Right lobe of liver (tissue), 4 donors: ENCODE results near the gene HNRNPLL.

Experiments
- POLR2A ChIP-seq: fragments of 450-650 bp; IDR thresholded peaks from one replicate; pipeline ENCODE4 v1.6.1; 2017; ENCODE audit warnings: antibody characterized with exemption, mild to moderate bottlenecking
- TF ChIP-seq, protein P1 (sequence below), 4 donors: fragments of 200-600 bp in 3 of 4; fragments of 450-650 bp in 1 of 4; IDR thresholded peaks; one replicate each; pipeline versions ENCODE4 v1.5.1 to v1.8.0; 2016 to 2022; ENCODE audit warnings: antibody characterized with exemption in 4 of 4, mild to moderate bottlenecking in 2 of 4
- donor health status: DM: no; HTN: no; CAD: no.
- donor health status: DM: no; HTN: no; CAD: no.
- donor health status: DM: no; HTN: yes; CAD: no.

DNA sequence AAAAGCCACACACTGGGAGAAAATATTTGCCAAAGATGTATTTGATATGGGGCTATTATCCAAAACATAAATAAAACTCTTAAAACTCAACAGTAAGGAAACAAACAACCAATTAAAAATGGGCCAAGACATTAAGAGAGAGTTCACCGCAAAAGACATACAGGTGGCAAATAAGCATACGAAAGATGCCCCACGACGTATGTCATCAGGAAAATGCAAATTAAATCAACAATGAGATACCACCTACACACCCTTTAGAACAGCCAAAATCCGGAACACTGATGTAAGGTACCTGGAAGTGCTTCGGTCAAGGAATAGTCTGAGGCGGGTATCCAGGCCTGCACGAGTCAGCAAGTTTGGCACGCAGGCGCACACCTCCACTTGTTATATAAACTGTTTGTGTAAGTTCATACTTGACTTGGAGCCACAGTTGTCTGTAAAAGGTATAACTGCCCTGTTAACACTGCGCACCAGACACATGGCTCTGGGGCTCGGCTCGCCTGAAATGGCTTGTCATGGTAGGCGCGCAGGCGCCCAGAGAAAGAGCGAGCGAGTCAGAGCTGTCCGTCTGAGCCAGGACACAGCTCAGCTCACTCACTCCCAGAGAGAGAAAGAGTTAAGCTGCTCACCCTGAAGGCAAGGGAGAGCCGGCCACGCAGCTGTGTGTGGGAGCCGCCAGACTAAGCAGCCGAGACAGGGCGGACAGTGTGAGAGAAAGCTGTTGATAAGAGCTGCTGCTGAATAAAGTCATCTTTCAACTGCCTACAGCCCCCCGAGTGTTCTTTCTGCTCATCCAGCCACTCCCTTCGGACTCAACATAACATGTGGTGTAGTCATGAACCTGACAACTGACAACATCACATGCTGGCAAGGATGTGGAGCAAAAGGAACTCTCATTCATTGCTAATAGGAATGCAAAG is 87.3 kb downstream of the HNRNPLL start:
- TF ChIP-seq, protein P1, sequence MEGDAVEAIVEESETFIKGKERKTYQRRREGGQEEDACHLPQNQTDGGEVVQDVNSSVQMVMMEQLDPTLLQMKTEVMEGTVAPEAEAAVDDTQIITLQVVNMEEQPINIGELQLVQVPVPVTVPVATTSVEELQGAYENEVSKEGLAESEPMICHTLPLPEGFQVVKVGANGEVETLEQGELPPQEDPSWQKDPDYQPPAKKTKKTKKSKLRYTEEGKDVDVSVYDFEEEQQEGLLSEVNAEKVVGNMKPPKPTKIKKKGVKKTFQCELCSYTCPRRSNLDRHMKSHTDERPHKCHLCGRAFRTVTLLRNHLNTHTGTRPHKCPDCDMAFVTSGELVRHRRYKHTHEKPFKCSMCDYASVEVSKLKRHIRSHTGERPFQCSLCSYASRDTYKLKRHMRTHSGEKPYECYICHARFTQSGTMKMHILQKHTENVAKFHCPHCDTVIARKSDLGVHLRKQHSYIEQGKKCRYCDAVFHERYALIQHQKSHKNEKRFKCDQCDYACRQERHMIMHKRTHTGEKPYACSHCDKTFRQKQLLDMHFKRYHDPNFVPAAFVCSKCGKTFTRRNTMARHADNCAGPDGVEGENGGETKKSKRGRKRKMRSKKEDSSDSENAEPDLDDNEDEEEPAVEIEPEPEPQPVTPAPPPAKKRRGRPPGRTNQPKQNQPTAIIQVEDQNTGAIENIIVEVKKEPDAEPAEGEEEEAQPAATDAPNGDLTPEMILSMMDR (IDR thresholded peaks at IDR 0.05): no peak
- no peak for TF ChIP-seq POLR2A
